WTC11 (cell line): ENCODE measurements around the gene HTR3B.

ENCODE experiments used
- CBFB ChIP-seq: sonication (generic); formaldehyde crosslinking; IDR thresholded peaks from 2 replicates; pipeline ENCODE4 v1.8.1; 2022; ENCODE audit warnings: mild to moderate bottlenecking, low read depth, missing genetic modification reagents
- E2F4 ChIP-seq: sonication (generic); formaldehyde crosslinking; IDR thresholded peaks from 2 replicates; pipeline ENCODE4 v1.8.1; 2022; ENCODE audit warnings: low read depth, mild to moderate bottlenecking, moderate library complexity, missing genetic modification reagents, borderline replicate concordance
- E2F5 ChIP-seq: sonication (generic); formaldehyde crosslinking; IDR thresholded peaks from 2 replicates; pipeline ENCODE4 v1.8.1; 2022; ENCODE audit warnings: mild to moderate bottlenecking, moderate library complexity, missing genetic modification reagents
- ELF4 ChIP-seq: sonication (generic); formaldehyde crosslinking; IDR thresholded peaks from 2 replicates; pipeline ENCODE4 v1.8.1; 2022; ENCODE audit warnings: low read depth, mild to moderate bottlenecking, moderate library complexity, missing genetic modification reagents
- FOXJ3 ChIP-seq: sonication (generic); formaldehyde crosslinking; IDR thresholded peaks from 2 replicates; pipeline ENCODE4 v1.9.0; 2021; ENCODE audit warnings: missing genetic modification reagents, mild to moderate bottlenecking, borderline replicate concordance
- FOXP1 ChIP-seq: sonication (generic); formaldehyde crosslinking; IDR thresholded peaks from 2 replicates; pipeline ENCODE4 v1.8.0; 2022; ENCODE audit warnings: missing genetic modification reagents, mild to moderate bottlenecking, moderate library complexity, borderline replicate concordance
- NR2C2 ChIP-seq: sonication (generic); formaldehyde crosslinking; IDR thresholded peaks from 2 replicates; pipeline ENCODE4 v1.8.0; 2022; ENCODE audit warnings: mild to moderate bottlenecking, missing genetic modification reagents
- SMAD3 ChIP-seq: sonication (generic); formaldehyde crosslinking; IDR thresholded peaks from 2 replicates; pipeline ENCODE4 v1.8.0; 2022; ENCODE audit warnings: missing genetic modification reagents, mild to moderate bottlenecking, borderline replicate concordance
- ZNF317 ChIP-seq: sonication (generic); formaldehyde crosslinking; IDR thresholded peaks from 2 replicates; pipeline ENCODE4 v1.8.1; 2023; ENCODE audit warnings: low read depth, mild to moderate bottlenecking, moderate library complexity, missing genetic modification reagents, borderline replicate concordance
- ZNF425 ChIP-seq: fragments of 250-450 bp; sonication (Bioruptor Pico); conservative IDR thresholded peaks from 2 replicates; pipeline ENCODE4 v1.9.0; 2021; ENCODE audit warnings: mild to moderate bottlenecking
- TF ChIP-seq, protein P1 (sequence below): fragments of 200-600 bp; IDR thresholded peaks from 2 replicates; pipeline ENCODE4 v1.8.0; 2022; ENCODE audit warnings: antibody characterized with exemption

GRCh38 chr11:113855803-113856202 lies 48.8 kb upstream of the HTR3B start:
- TF ChIP-seq, protein P1, sequence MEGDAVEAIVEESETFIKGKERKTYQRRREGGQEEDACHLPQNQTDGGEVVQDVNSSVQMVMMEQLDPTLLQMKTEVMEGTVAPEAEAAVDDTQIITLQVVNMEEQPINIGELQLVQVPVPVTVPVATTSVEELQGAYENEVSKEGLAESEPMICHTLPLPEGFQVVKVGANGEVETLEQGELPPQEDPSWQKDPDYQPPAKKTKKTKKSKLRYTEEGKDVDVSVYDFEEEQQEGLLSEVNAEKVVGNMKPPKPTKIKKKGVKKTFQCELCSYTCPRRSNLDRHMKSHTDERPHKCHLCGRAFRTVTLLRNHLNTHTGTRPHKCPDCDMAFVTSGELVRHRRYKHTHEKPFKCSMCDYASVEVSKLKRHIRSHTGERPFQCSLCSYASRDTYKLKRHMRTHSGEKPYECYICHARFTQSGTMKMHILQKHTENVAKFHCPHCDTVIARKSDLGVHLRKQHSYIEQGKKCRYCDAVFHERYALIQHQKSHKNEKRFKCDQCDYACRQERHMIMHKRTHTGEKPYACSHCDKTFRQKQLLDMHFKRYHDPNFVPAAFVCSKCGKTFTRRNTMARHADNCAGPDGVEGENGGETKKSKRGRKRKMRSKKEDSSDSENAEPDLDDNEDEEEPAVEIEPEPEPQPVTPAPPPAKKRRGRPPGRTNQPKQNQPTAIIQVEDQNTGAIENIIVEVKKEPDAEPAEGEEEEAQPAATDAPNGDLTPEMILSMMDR, result no peak
- no peak for TF ChIP-seq SMAD3 (CRISPR knock-in tag)
- no peak for TF ChIP-seq ELF4 (CRISPR knock-in tag)
- no peak for TF ChIP-seq CBFB (CRISPR knock-in tag)
- no peak for TF ChIP-seq FOXJ3 (CRISPR knock-in tag)
- TF ChIP-seq ZNF425, result no peak
- TF ChIP-seq FOXP1 (CRISPR knock-in tag), result no peak
- TF ChIP-seq E2F4 (CRISPR knock-in tag), result no peak
- no peak for TF ChIP-seq E2F5 (CRISPR knock-in tag)
- TF ChIP-seq ZNF317, result no peak
- no peak for TF ChIP-seq NR2C2 (CRISPR knock-in tag)
